ENCODE data around the gene GRHL3. TPM values are rescaled to one million over a fixed set of nuclear protein-coding genes. Genes with fewer than 3 reads are reported as not detected.

The GRHL3 gene
- total RNA-seq, 1 donor: not detected

DNA sequence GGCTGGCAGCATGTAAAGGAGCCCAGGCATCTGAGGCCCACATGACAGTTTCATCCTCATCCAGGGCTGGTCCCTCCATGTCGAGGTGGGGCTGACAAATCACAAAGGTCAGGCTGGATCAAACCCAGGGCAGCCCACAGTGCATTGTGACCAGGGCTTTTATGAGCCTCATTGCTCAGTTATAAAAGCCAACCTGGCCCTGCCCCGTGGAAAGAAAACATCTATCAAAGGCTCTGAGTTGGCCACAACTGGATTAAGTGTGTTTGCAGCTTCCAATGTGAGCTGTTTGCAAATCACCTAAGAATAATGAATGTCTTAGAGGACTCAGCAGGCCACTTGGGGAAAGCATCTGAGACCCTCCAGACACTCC lies 45.4 kb downstream of the GRHL3 start:
- no peak for DNase-seq (ENCODE audit: low read depth)
- H3K4me3 ChIP-seq (ENCODE audit: low read depth, low read length): no peak overlapping the region
- TF ChIP-seq, protein P1, sequence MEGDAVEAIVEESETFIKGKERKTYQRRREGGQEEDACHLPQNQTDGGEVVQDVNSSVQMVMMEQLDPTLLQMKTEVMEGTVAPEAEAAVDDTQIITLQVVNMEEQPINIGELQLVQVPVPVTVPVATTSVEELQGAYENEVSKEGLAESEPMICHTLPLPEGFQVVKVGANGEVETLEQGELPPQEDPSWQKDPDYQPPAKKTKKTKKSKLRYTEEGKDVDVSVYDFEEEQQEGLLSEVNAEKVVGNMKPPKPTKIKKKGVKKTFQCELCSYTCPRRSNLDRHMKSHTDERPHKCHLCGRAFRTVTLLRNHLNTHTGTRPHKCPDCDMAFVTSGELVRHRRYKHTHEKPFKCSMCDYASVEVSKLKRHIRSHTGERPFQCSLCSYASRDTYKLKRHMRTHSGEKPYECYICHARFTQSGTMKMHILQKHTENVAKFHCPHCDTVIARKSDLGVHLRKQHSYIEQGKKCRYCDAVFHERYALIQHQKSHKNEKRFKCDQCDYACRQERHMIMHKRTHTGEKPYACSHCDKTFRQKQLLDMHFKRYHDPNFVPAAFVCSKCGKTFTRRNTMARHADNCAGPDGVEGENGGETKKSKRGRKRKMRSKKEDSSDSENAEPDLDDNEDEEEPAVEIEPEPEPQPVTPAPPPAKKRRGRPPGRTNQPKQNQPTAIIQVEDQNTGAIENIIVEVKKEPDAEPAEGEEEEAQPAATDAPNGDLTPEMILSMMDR (IDR thresholded peaks at IDR 0.05; ENCODE audit: insufficient read depth, low read length): no peak

DNA sequence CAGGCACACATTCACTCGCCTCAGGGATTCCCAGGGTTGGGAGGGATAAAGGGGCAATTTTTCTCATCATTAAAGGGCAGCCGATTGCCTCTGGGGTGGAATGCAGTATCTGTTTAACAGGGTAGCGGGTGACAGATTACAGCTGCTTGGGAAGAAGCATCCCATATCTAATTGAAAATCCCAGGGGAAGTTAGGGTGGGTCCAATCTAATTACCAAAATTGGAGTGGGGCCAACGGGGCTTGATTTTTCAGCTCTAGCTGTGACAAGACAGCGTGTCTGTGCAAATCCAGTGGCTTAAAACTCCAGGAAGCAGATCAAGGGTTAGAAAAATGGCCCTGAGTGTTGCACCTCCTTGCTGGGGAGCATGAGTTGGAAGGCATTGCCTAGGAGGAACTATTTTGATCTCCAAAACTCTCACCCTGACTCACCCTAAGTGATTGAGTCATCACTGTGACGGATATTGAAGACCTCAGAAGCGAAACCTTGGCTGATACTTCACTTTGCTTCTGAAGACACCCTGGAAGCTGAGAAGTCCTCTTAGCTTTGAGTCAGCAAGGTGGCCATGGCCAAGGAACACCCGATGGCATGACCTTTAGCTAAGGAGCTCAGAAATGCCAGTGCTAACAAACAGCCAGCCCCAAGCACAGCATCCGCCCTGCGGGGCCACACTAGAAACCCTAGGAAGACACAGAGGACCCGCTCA lies 46.0 kb downstream of the GRHL3 start:
- no peak overlapping the region for H3K4me3 ChIP-seq (ENCODE audit: low read depth, low read length)
- TF ChIP-seq, protein P1 (IDR thresholded peaks at IDR 0.05; ENCODE audit: insufficient read depth, low read length): no peak
- DNase-seq (ENCODE audit: low read depth): peak; percentile 91

DNA sequence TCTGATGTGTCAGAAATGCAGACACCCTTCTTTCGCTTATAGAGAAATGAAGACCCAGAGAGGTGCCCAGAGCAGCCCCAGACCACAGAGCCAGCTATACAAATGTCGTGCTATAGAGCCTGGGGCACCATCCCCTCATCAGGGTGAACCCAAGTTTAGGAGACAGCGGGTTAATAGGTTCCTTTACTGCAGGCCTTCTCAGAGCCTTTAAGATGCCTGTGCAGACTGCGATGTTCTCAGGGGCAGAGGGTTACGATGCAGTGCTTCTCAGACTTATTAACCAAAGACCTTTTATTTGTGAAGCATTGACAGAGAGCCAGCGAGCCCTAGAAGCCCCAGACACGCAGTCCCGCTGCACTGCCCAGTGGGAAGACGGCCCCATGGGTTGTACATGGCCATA lies 47.5 kb downstream of the GRHL3 start:
- TF ChIP-seq, protein P1 (IDR thresholded peaks at IDR 0.05; ENCODE audit: insufficient read depth, low read length): no peak
- H3K4me3 ChIP-seq (ENCODE audit: low read depth, low read length): no peak overlapping the region
- no peak for DNase-seq (ENCODE audit: low read depth)

DNA sequence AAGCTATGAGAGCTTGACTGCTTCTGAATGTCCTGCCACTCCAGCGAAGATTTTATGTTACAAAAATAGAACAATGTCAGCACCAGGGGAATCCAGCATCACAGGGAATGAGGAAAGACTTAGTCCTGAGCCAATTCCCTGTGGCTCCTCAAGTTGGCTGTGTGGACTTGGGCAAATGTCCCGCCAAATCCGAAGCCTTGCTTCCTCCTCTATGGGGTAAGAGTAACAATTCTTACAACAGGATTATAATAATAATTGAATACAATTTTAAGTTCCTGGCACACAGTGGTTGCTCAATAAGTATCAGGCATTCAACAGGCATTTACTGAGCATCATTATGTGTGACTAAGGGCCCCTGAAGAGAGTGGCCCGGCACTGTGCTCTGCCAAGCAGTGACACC lies 50.0 kb downstream of the GRHL3 start:
- no peak overlapping the region for H3K4me3 ChIP-seq (ENCODE audit: low read depth, low read length)
- TF ChIP-seq, protein P1 (IDR thresholded peaks at IDR 0.05; ENCODE audit: insufficient read depth, low read length): no peak
- peak; percentile 77 for DNase-seq (ENCODE audit: low read depth)

DNA sequence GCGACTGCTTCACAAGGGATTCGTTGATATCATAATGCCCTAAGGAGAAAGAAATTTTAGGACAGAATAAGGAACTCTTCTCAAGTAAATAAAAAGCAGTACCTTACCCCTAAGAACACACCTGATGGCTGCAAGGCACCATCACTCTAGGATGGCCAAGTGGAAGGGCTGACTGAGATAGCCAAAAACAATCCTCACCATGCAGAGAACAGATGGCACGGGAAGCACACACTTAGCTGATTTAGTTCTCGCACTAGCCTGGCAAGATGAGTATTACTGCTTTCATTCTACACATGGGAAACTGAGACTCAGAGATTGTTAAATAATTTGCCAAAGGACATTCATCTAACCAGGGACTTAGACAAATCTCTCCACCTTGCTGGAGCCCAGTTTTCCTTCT lies 50.6 kb downstream of the GRHL3 start:
- DNase-seq (ENCODE audit: low read depth): no peak
- no peak overlapping the region for H3K4me3 ChIP-seq (ENCODE audit: low read depth, low read length)
- TF ChIP-seq, protein P1 (IDR thresholded peaks at IDR 0.05; ENCODE audit: insufficient read depth, low read length): no peak

DNA sequence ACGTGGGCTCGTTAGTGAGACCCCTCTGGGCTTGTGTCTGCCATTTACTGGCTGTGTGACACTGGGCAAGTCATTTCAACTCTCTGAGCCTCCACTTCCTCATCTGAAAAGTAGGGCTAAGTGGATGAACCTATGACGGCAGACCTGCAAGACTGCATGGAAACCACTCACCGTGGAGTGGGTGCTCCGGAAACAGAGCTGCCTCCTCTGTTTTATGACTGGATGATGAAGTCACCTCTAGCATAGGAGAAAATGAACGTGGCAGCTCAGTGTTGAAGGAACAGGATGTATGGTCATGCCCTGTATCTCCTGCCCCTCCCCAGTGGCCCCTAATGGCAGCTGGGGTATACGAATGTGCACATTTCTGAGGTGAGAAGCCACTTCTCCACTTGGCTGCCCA lies 53.9 kb downstream of the GRHL3 start:
- no peak for DNase-seq (ENCODE audit: low read depth)
- H3K4me3 ChIP-seq (ENCODE audit: low read depth, low read length): no peak overlapping the region
- TF ChIP-seq, protein P1 (IDR thresholded peaks at IDR 0.05; ENCODE audit: insufficient read depth, low read length): no peak

DNA sequence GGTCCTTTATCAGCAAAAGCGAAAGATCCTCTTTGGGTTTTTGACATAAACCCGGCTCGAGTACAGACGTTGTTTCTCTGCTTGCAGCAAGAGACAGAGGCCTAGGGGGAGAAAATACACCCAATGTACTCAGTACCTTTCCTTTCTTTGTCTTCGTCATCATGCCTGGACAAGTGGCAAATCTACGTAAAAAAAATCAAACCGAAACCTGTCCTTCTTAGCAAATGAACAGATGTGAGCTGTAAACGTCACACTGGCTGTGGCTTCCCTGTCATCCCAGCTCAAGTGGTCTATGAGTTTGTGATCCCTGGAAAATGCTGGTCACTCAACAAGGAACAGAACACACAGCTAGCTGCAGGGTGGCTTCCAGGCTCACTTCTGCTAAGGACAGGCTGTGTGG lies 54.6 kb downstream of the GRHL3 start:
- H3K4me3 ChIP-seq (ENCODE audit: low read depth, low read length): no peak overlapping the region
- TF ChIP-seq, protein P1 (IDR thresholded peaks at IDR 0.05; ENCODE audit: insufficient read depth, low read length): no peak

More for the DNA sequence above, 54.6 kb downstream of the GRHL3 start:
- DNase-seq (ENCODE audit: low read depth): no peak
